Measurements from ENCODE around the gene TBC1D19.

GRCh38 chr4:26590639-26591038 is 6.8 kb downstream of the TBC1D19 start:
- no peak for TF ChIP-seq CTCF (conservative IDR thresholded peaks at IDR 0.05; ENCODE audit: low read depth, low read length)
- TF ChIP-seq RFX5 (IDR thresholded peaks at IDR 0.05; ENCODE audit: low read depth, low read length) = no peak
- TF ChIP-seq POLR2A (IDR thresholded peaks at IDR 0.05; ENCODE audit: low read depth, low read length) = no peak
- no peak for TF ChIP-seq MXI1 (IDR thresholded peaks at IDR 0.05; ENCODE audit: borderline replicate concordance, low read depth, low read length)
- no peak for TF ChIP-seq MAZ (IDR thresholded peaks at IDR 0.05; ENCODE audit: borderline replicate concordance, low read depth, low read length)
- no peak for TF ChIP-seq ELK1 (IDR thresholded peaks at IDR 0.05; ENCODE audit: borderline replicate concordance, low read depth, low read length)
- no peak for TF ChIP-seq BHLHE40 (IDR thresholded peaks at IDR 0.05; ENCODE audit: low read depth, low read length)

Data from IMR-90 (cell line).